Esophagus squamous epithelium (tissue), 5 donors: ENCODE results near the gene KLHL12. TPM values are rescaled to one million over a fixed set of nuclear protein-coding genes. Genes with fewer than 3 reads are reported as not detected.

Experiments
- DNase-seq: peaks from one replicate; lab custom pipeline; 2025; lab: John Stamatoyannopoulos, UW
- H3K27ac ChIP-seq, 4 donors: fragments of 200-600 bp; sonication (generic); one replicate each; pipeline ENCODE4 v1.5.1; 2016 to 2019; ENCODE audit warnings: mild to moderate bottlenecking in 1 of 4
- H3K27me3 ChIP-seq, 4 donors: fragments of 200-600 bp; sonication (generic); 1 replicate in 3 of 4; 2 replicates in 1 of 4; pipeline versions ENCODE4 v1.5.1 to v1.6.0; 2017 to 2021; ENCODE audit warnings: antibody characterized with exemption in 1 of 4
- H3K36me3 ChIP-seq, 3 donors: fragments of 200-600 bp; sonication (generic); one replicate each; pipeline ENCODE4 v1.5.1; 2016 to 2019
- H3K4me1 ChIP-seq, 3 donors: fragments of 200-600 bp; sonication (generic); one replicate each; pipeline ENCODE4 v1.5.1; 2017 to 2019
- H3K4me3 ChIP-seq, 4 donors: fragments of 200-600 bp; sonication (generic); 1 replicate in 3 of 4; 2 replicates in 1 of 4; pipeline ENCODE4 v1.5.1; 2016 to 2019; ENCODE audit warnings: mild to moderate bottlenecking in 2 of 4, moderate library complexity in 1 of 4
- H3K9me3 ChIP-seq, 3 donors: fragments of 200-600 bp; sonication (generic); one replicate each; pipeline ENCODE4 v1.5.1; 2016 to 2019
- CTCF ChIP-seq, 6 experiments: fragments of 450-650 bp in 4 of 6; fragments of 200-600 bp in 2 of 6; sonication (generic) in 2 of 6; IDR thresholded peaks; one replicate each; pipeline ENCODE4 v1.5.1; 2016 to 2019; ENCODE audit warnings: antibody characterized with exemption in 6 of 6, mild to moderate bottlenecking in 4 of 6, moderate library complexity in 4 of 6
- POLR2A ChIP-seq, 4 donors: fragments of 450-650 bp; IDR thresholded peaks; one replicate each; pipeline ENCODE4 v1.6.1; 2017; ENCODE audit warnings: antibody characterized with exemption in 4 of 4, mild to moderate bottlenecking in 4 of 4, moderate library complexity in 3 of 4
- WGBS, 2 donors: methylation state at CpG; one replicate each; pipeline ENCODE4 v1.1.5; 2018; 5-methylcytosine and 5-hydroxymethylcytosine counted together
- intact Hi-C: fragments of 100-400 bp; cut with DNase I; formaldehyde crosslinking; loops from one replicate; pipeline ENCODE4 v1.15.0; 2022
- total RNA-seq, 4 donors: library from RNA; depleted of rRNA; stranded (reverse); fragments of >200 nt; gene quantifications; one replicate each; pipeline ENCODE4 v1.1.0, GENCODE V29; 2016
- donor health status: DM: yes; HTN: yes; CAD: no.

KLHL12 gene
- total RNA-seq, 4 donors from 2014 or later = 11.1 to 19.9 (median 14.1) TPM

GRCh38 chr1:202935844-202936243, 8.8 kb upstream of the KLHL12 start:
- peaks cover 0 to 14% (median 0%) of the 10 kb centered on the region in 3 donors for H3K36me3 ChIP-seq
- TF ChIP-seq CTCF (IDR thresholded peaks at IDR 0.05) = no peak
- no peak for TF ChIP-seq POLR2A (IDR thresholded peaks at IDR 0.05)
- intact Hi-C loops = no loop called here
- no peaks in the 10 kb centered on the region for H3K9me3 ChIP-seq
- H3K27ac ChIP-seq = peak overlapping the region in 1 of 4 donors; percentile 39
- H3K4me1 ChIP-seq = peaks cover 0 to 25% (median 6%) of the 10 kb centered on the region in 3 donors
- 52 to 69% methylated on average over 3 of the region's 3 CpGs for WGBS, 2 donors
- H3K4me3 ChIP-seq = no peak overlapping the region
- no peaks in the 10 kb centered on the region for H3K27me3 ChIP-seq
- no peak for DNase-seq

- Histone ChIP-seq H3K4me3 (no peak overlapping the region), H3K9me3 (no peaks in the 10 kb centered on the region), H3K4me1 (peaks cover 0 to 17% (median 6%) of the 10 kb centered on the region in 3 donors), H3K27ac (no peak overlapping the region), H3K36me3 (peaks cover 0 to 3% (median 0%) of the 10 kb centered on the region in 3 donors), H3K27me3 (no peaks in the 10 kb centered on the region)
- DNase-seq = no peak
- intact Hi-C loops = no loop called here
- TF ChIP-seq POLR2A (IDR thresholded peaks at IDR 0.05) (no peak), CTCF (IDR thresholded peaks at IDR 0.05) (no peak)
- WGBS, 2 donors = 94% methylated on average over 3 of the region's 3 CpGs
Measured at GRCh38 chr1:202934755-202935154, 7.7 kb upstream of the KLHL12 start.

- H3K27me3 ChIP-seq = no peaks in the 10 kb centered on the region
- H3K36me3 ChIP-seq = no peaks in the 10 kb centered on the region
- H3K9me3 ChIP-seq = no peaks in the 10 kb centered on the region
- intact Hi-C loops = no loop called here
- H3K4me3 ChIP-seq = no peak overlapping the region
- no peak overlapping the region for H3K27ac ChIP-seq
- TF ChIP-seq CTCF (IDR thresholded peaks at IDR 0.05) (no peak), POLR2A (IDR thresholded peaks at IDR 0.05) (no peak)
- peaks cover 0 to 4% (median 3%) of the 10 kb centered on the region in 3 donors for H3K4me1 ChIP-seq
- DNase-seq = no peak
- WGBS, 2 donors = 76 to 93% methylated on average over 2 of the region's 2 CpGs
Measured at GRCh38 chr1:202932476-202932875, 5.4 kb upstream of the KLHL12 start.

GRCh38 chr1:202923533-202923932, 3.5 kb downstream of the KLHL12 start:
- no peak for DNase-seq
- intact Hi-C loops = loop anchor here (10.0 kb wide), 1 partner anchor 71 kb away; no protein-coding TSS in a partner anchor
- H3K27me3 ChIP-seq = no peaks in the 10 kb centered on the region
- H3K36me3 ChIP-seq = peaks cover 0 to 51% (median 6%) of the 10 kb centered on the region in 3 donors
- 81 to 84% methylated on average over 3 of the region's 3 CpGs for WGBS, 2 donors
- no peak overlapping the region for H3K27ac ChIP-seq
- peaks cover 10 to 54% (median 21%) of the 10 kb centered on the region in 3 donors for H3K4me1 ChIP-seq
- H3K9me3 ChIP-seq = no peaks in the 10 kb centered on the region
- TF ChIP-seq CTCF (IDR thresholded peaks at IDR 0.05) (no peak), POLR2A (IDR thresholded peaks at IDR 0.05) (no peak)
- H3K4me3 ChIP-seq = no peak overlapping the region

- no peak for DNase-seq
- H3K36me3 ChIP-seq = peaks cover 0 to 84% (median 28%) of the 10 kb centered on the region in 3 donors
- TF ChIP-seq CTCF (IDR thresholded peaks at IDR 0.05) = no peak
- no peak for TF ChIP-seq POLR2A (IDR thresholded peaks at IDR 0.05)
- H3K4me3 ChIP-seq = no peak overlapping the region
- peaks cover 0 to 29% (median 7%) of the 10 kb centered on the region in 3 donors for H3K4me1 ChIP-seq
- no peaks in the 10 kb centered on the region for H3K27me3 ChIP-seq
- H3K9me3 ChIP-seq = no peaks in the 10 kb centered on the region
- H3K27ac ChIP-seq = no peak overlapping the region
- intact Hi-C loops = loop anchor here (10.0 kb wide), 1 partner anchor 75 kb away; no protein-coding TSS in a partner anchor
Measured at GRCh38 chr1:202919615-202920014, 7.4 kb downstream of the KLHL12 start.
